Measurements from ENCODE around the gene ZNF3.

The ZNF3 gene

GRCh38 chr7:100044718-100045117, 36.8 kb downstream of the ZNF3 start:
- DNase-seq = peak; percentile 17

DNA sequence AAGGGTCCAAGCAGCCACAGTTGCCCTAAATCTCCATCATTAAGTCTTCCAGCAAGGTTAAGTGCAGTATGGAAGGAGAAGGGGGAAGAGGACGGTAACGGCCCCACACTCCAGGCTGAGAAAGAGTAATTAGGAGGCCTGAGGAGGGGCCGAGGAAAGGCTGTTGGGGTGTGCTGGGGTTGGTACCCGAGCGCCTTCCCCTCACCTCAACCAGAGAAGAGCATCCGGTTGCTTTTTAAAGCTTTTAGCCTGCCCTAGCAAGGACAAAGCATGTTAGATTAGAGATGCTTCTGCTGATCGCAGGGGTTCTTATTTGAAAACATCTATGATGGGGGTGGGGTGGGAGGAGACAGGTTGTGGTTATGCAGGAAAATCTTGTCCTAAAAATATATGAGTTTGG, 40.9 kb downstream of the ZNF3 start:
- DNase-seq = no peak

DNA sequence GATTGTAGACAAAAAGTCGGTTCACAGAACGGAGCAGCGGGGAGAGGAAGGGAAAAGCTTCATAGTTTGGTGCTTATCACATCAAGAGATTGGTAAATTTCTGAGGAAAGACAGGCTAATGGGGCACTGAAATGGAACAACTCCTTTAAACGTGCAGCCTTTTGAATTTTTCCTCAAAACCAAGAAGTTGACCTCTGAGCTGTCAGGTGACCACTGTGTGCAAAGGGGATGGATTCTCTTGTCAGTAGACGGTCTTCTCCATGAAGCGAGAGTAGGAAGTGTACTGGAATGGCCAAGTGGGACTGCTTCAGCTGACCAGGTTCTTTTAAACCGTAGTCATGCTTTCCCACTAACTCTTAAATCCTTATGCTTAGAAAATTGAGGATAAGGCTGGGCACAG, 43.2 kb downstream of the ZNF3 start:
- DNase-seq = no peak

DNA sequence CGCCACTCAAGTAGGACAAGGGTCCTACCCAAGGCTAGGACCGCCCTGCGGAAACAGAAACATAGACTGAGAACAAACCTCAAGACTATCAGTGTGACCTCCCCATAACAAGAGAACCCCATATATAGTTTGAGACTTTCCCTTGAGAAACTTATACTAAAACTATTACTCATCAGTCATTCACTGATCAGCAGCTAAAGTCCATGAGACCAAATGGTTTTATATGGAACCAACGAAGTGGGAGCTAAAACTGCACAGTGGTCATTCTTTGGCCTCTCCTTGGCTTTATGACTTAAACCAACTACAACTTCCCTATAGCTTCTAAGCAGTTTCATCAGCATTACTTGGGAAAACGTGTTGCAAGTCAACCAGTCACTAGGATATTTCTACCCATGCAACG, 45.6 kb downstream of the ZNF3 start:
- DNase-seq = no peak

DNA sequence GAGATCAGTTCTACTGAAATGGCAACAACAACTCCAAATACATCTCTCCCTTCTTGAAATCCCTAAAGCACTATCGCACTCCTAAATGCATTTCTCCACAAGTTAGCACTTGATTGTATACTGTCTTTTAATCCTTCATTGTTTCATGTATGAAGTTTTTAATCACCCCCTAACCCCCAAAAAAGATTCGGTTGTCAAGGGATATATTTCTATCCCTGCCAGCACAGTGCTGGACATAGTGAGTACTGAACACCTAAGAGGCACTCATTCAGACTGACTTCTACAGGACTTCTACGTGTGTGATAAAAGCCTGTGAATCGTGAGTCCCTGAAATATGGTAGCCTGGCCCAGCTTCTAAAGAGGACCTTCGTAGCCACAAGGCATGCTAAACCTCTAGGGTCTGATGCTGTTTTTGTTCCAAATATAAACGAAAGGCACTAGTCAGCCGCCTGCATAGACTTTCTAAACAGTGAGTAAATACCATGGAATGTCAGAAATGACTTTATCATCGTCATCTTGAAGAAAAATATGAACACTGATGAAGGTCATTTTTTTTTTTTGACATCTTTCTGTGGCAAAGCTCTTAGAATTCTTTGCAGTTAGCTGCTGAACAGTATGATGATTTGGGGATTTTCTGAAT, 46.5 kb downstream of the ZNF3 start:
- no peak for DNase-seq

GRCh38 chr7:100033526-100033925, 48.0 kb downstream of the ZNF3 start:
- no peak for DNase-seq

DNA sequence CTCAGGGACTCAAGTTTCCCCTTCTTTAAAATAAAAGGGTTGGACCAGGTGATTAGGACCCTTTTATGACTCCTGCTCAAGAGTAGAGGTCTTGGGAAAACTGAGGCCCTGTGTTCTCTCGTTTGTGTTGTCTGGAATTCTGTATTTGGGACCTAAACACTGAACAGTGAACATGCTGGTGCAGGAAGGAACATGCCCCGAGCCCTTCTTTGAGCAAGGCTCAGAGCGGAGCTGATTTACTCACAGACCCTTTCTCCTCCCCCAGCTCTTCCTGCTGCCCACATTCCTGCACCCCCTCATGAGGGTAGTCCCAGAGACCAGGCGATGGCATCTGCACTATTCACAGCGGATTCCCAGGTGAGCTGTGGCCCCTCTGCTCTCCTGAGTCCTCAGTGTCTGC, 51.9 kb downstream of the ZNF3 start:
- no peak for DNase-seq

GRCh38 chr7:100027197-100027596, 54.3 kb downstream of the ZNF3 start:
- DNase-seq = no peak

- DNase-seq = no peak
These were observed 57.4 kb downstream of the ZNF3 start for GRCh38 chr7:100024020-100024619.

GRCh38 chr7:100023526-100023925, 58.0 kb downstream of the ZNF3 start:
- DNase-seq = no peak

DNA sequence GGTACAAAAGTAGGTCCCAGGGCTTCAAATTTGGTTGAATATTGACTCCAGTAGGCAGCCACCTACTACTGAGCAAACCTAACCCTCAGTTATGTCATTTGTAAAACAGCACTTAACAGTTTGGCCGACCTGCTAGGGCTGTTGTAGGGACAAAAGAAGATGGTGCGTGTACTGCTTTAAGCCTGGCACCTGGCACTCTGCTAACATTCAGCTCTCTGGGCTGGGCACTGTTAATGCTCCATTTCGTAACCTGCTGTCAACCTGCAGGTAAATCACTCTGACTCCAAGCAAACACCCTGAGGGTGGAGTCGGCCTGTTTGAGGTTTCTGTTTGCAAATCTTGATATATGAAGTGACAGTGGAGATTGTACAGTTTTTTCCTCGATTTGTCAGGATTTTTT, 58.9 kb downstream of the ZNF3 start:
- DNase-seq = no peak

DNA sequence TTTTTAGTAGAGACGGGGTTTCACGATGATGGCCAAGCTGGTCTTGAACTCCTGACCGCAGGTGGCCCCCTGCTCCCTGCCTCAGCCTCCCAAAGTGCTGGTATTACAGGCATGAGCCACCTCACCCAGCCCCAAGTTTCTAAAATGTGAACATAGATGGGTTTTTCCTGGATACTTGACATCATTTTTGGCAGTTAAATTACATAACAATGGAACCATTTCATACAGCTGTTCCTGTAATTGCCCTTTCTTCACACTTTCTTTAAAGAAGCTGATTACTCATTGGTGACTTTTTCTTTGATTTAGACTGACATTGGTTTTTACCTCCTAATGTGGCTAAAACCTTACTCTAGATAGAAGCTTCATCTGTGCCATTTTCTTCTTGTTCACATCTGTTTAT, 60.2 kb downstream of the ZNF3 start:
- DNase-seq = no peak

Data from CD4-positive, alpha-beta T cell treated with Interleukin-6 for 4 hours (primary cell).